ENCODE measurements around the gene GPR42.

GPR42 gene

DNA sequence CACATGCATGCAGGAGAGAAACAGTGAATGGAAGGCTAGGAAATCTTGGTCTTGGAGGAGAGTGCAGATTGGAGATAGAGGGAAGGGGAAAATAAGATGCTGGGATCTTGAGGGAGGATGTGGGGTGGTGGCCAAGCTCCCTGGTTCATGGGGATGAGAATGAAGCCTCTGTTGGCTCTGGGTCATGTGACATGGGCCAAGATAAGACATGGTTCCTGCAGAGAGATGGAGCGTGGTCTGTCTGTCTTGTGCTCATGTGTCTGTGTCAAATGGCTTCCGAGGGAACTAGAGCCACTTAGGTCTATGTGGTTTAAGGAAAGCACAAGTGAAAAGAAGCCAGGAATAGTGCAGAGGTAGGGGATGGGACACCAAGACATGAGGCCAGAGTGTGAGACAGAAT lies 46.4 kb downstream of the GPR42 start:
- no peak overlapping the region for H3K4me3 ChIP-seq (ENCODE audit: low read length, poor library complexity, severe bottlenecking)
- peaks cover 2% of the 10 kb centered on the region for H3K4me1 ChIP-seq (ENCODE audit: insufficient read depth, low read length, poor library complexity, severe bottlenecking)
- no peaks in the 10 kb centered on the region for H3K9me2 ChIP-seq (replicated peaks; ENCODE audit: low read depth, low read length)
- no peaks in the 10 kb centered on the region for H3F3A ChIP-seq (ENCODE audit: low read depth)
- H2AFZ ChIP-seq (ENCODE audit: low read length): no peak overlapping the region
- no peak for TF ChIP-seq EZH2phosphoT487 (IDR thresholded peaks at IDR 0.05; ENCODE audit: borderline replicate concordance)
- TF ChIP-seq, protein P1, sequence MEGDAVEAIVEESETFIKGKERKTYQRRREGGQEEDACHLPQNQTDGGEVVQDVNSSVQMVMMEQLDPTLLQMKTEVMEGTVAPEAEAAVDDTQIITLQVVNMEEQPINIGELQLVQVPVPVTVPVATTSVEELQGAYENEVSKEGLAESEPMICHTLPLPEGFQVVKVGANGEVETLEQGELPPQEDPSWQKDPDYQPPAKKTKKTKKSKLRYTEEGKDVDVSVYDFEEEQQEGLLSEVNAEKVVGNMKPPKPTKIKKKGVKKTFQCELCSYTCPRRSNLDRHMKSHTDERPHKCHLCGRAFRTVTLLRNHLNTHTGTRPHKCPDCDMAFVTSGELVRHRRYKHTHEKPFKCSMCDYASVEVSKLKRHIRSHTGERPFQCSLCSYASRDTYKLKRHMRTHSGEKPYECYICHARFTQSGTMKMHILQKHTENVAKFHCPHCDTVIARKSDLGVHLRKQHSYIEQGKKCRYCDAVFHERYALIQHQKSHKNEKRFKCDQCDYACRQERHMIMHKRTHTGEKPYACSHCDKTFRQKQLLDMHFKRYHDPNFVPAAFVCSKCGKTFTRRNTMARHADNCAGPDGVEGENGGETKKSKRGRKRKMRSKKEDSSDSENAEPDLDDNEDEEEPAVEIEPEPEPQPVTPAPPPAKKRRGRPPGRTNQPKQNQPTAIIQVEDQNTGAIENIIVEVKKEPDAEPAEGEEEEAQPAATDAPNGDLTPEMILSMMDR (conservative IDR thresholded peaks at IDR 0.05; ENCODE audit: low read length): no peak
- H3K9me3 ChIP-seq (ENCODE audit: insufficient read depth, low read depth, low read length): no peaks in the 10 kb centered on the region
- no peaks in the 10 kb centered on the region for H4K20me1 ChIP-seq (ENCODE audit: insufficient read depth, low read length, poor library complexity, severe bottlenecking)
- H3K27me3 ChIP-seq (ENCODE audit: insufficient read depth, low read length, poor library complexity, severe bottlenecking): no peaks in the 10 kb centered on the region
- no peak overlapping the region for H3K4me2 ChIP-seq (ENCODE audit: low read depth, low read length, poor library complexity, severe bottlenecking)
- no peaks in the 10 kb centered on the region for H3K36me3 ChIP-seq (ENCODE audit: insufficient read depth, low read length)
- no peak overlapping the region for H3K9ac ChIP-seq (ENCODE audit: low read depth, low read length, poor library complexity, severe bottlenecking)
- H3K79me2 ChIP-seq (ENCODE audit: insufficient read depth, low read length): no peaks in the 10 kb centered on the region

DNA sequence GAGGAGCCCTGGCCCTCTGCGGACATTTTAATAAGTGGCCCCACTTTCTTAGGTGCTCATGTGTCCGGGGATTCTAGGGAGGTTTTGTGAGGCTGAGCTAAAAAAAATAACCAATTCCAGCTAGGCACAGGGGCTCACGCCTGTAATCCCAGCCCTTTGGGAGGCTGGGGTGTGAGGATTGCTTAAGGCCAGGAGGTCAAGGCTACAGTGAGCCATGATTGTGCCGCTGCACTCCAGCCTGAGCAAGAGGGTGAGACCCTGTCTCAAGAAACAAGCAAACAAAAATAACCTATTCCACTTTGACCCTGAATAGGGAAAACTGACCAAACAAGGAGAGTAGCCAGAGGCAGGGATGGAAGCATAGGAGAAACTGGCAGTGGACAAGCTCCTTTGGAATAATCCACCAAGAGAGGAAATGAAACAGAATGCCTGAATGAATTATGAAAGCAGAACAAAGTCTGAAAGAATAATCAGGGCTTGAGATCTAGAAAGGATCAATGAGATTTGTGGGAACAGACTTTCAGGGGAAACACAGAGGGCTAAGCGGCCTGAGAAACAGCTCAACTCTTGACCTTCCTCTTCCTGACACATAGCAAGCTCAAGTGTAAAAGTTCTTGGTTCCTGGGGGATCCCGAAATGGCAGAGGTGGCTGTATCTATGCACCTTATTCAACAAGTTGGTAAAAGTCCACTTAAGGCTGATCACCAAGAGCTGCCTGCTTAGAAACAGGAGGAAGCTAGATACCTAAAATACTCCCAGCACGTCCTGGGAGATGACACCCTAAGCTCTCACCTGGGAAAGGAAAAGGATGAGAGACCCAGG lies 47.1 kb downstream of the GPR42 start:
- Histone ChIP-seq H3K4me1 (ENCODE audit: insufficient read depth, low read length, poor library complexity, severe bottlenecking) (peaks cover 2% of the 10 kb centered on the region), H3K4me2 (ENCODE audit: low read depth, low read length, poor library complexity, severe bottlenecking) (no peak overlapping the region), H3K9me2 (replicated peaks; ENCODE audit: low read depth, low read length) (no peaks in the 10 kb centered on the region), H3K9me3 (ENCODE audit: insufficient read depth, low read depth, low read length) (no peaks in the 10 kb centered on the region), H2AFZ (ENCODE audit: low read length) (no peak overlapping the region), H3K4me3 (ENCODE audit: low read length, poor library complexity, severe bottlenecking) (no peak overlapping the region), H3K36me3 (ENCODE audit: insufficient read depth, low read length) (no peaks in the 10 kb centered on the region), H3F3A (ENCODE audit: low read depth) (no peaks in the 10 kb centered on the region), H4K20me1 (ENCODE audit: insufficient read depth, low read length, poor library complexity, severe bottlenecking) (no peaks in the 10 kb centered on the region), H3K79me2 (ENCODE audit: insufficient read depth, low read length) (no peaks in the 10 kb centered on the region), H3K9ac (ENCODE audit: low read depth, low read length, poor library complexity, severe bottlenecking) (no peak overlapping the region), H3K27me3 (ENCODE audit: insufficient read depth, low read length, poor library complexity, severe bottlenecking) (no peaks in the 10 kb centered on the region)
- TF ChIP-seq, protein P1 (conservative IDR thresholded peaks at IDR 0.05; ENCODE audit: low read length): no peak

DNA sequence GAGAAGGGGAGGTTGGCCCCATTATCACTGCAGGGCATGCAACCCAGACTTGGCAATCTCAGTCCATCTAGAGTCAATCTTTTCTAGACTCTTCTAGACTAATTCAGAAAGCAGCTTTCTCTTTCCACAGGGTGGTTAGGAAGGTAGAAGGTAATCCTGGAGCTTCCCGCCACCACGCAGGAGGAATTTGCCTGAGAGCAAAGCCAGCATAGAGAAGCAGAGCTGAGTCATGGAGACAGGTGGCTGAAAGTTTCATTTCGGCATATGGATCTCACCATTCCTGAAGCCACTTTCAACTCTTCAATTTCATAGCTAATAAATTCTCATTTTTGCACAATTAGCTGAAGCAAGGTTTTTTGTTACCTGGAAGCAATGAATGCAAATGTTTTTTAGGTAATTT lies 48.2 kb downstream of the GPR42 start:
- H3K4me3 ChIP-seq (ENCODE audit: low read length, poor library complexity, severe bottlenecking): no peak overlapping the region
- H3K79me2 ChIP-seq (ENCODE audit: insufficient read depth, low read length): no peaks in the 10 kb centered on the region
- TF ChIP-seq EZH2phosphoT487 (IDR thresholded peaks at IDR 0.05; ENCODE audit: borderline replicate concordance): no peak
- TF ChIP-seq, protein P1 (conservative IDR thresholded peaks at IDR 0.05; ENCODE audit: low read length): no peak
- H3K36me3 ChIP-seq (ENCODE audit: insufficient read depth, low read length): no peaks in the 10 kb centered on the region
- H3K9ac ChIP-seq (ENCODE audit: low read depth, low read length, poor library complexity, severe bottlenecking): no peak overlapping the region
- no peak overlapping the region for H3K4me2 ChIP-seq (ENCODE audit: low read depth, low read length, poor library complexity, severe bottlenecking)
- H4K20me1 ChIP-seq (ENCODE audit: insufficient read depth, low read length, poor library complexity, severe bottlenecking): no peaks in the 10 kb centered on the region
- no peak overlapping the region for H2AFZ ChIP-seq (ENCODE audit: low read length)
- H3K27me3 ChIP-seq (ENCODE audit: insufficient read depth, low read length, poor library complexity, severe bottlenecking): no peaks in the 10 kb centered on the region
- H3K4me1 ChIP-seq (ENCODE audit: insufficient read depth, low read length, poor library complexity, severe bottlenecking): peaks cover 2% of the 10 kb centered on the region
- no peaks in the 10 kb centered on the region for H3K9me2 ChIP-seq (replicated peaks; ENCODE audit: low read depth, low read length)
- no peaks in the 10 kb centered on the region for H3K9me3 ChIP-seq (ENCODE audit: insufficient read depth, low read depth, low read length)
- H3F3A ChIP-seq (ENCODE audit: low read depth): no peaks in the 10 kb centered on the region

Data from Loucy (cell line).